HG03095 (cell line): ENCODE data around the gene MRFAP1.
"Not testable (repeated sequence)": the region's sequence is repeated elsewhere in the genome, so short reads cannot be mapped to it uniquely, and the experiment has no call there.

Experiments used
- ATAC-seq: cut with Tn5 transposase; IDR thresholded peaks from one replicate; pipeline ENCODE4 v1.9.1; 2021; ENCODE audit warnings: moderate library complexity; ENCODE audit not compliant: unreplicated experiment

Gene MRFAP1

DNA sequence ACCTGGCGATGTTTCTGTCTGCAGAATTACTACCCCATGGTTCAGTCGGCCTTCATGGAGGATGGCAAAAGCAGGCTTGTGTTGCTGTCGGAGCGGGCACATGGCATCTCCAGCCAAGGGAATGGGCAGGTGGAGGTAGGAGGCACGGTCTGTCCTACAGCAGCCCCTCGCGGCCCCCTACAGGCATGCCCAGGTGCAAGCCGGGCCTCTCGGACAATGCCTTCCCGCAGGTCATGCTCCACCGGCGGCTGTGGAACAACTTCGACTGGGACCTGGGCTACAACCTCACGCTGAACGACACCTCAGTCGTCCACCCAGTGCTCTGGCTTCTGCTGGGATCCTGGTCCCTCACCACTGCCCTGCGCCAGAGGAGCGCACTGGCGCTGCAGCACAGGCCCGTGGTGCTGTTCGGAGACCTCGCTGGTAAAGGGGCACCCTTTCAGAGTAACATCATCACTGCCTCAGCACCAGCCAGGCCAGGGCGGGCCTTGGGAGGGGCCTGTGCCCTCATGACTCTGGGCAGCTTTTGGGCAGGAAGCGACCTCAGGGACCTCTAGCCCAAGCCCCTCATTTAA, 29.5 kb upstream of the MRFAP1 start:
- ATAC-seq: no peak

DNA sequence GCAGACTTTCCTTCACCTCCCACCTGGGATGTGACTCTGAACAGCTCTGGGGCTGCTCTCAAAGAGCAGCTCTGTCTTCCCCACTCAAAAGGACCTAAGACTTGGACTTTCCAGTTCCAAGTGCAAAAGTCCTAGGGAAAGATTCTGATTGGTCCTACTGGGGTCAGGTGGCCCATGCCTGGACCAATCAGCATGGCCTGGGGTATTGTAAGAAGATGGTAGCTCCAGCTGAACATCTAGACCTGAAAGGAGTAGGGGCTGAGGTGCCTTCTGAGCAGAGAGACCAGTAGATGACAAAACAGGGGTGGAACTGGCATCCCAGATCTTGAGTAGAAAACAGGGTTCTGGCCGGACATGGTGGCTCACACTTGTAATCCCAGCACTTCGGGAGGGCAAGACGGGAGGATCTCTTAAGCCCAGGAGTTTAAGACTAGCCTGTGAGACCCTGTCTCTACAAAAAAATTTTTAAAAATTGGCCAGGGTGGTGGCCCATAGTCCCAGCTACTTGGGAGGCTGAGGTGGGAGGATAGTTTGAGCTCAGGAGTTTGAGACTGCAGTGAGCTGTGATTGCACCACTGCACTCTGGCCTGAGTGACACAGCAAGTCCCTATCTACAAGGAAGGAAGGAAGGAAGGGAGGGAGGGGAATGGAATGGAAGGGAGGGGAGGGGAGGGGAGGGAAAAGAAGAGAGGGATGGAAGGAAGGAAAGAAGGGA, 27.4 kb upstream of the MRFAP1 start:
- ATAC-seq: no peak

DNA sequence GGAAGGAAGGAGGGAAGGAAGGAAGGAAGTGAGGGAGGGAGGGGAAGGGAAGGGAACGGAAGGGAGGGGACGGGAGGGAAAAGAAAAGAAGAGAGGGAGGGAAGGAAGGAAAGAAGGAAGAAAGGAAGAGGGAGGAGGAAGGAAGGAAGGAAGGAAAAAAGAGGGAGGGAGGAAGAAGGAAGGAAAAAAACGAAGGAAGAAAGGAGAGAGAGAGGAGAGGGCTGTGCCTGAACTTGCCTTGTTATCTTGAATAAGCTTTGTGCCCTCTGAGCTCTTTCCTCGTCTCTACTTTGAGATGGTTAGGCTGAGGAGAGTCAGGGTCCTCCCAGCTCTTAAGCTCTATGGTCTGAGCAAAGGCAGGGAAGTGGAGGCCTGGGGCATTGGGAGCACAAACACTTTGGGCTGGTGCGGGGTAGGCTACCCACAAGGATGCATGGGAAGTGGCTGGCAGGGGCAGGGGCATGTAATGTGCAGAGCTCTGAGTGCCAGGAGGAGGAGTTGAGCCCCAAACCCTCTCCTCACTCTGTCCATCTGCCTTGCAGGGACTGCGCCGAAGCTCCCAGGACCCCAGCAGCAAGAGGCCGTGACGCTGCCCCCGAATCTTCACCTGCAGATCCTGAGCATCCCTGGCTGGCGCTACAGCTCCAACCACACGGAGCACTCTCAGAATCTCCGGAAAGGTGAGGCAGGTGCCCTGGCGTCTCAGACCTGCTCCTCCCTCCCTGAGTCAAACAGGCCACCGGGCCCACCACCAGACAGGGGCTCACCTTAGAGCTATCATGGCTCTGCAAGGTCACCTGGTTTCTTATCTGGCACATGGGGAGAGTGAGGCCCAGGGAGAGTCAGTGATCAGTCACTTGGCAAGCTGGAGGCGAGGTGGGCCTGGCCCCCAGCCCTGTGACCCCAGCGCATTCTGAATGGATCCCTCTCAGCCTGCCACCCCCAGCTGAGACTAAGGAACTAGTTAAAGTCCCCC, 26.5 kb upstream of the MRFAP1 start:
- ATAC-seq: no peak

- ATAC-seq: no peak
These were observed 25.7 kb upstream of the MRFAP1 start for GRCh38 chr4:6614701-6615230.

DNA sequence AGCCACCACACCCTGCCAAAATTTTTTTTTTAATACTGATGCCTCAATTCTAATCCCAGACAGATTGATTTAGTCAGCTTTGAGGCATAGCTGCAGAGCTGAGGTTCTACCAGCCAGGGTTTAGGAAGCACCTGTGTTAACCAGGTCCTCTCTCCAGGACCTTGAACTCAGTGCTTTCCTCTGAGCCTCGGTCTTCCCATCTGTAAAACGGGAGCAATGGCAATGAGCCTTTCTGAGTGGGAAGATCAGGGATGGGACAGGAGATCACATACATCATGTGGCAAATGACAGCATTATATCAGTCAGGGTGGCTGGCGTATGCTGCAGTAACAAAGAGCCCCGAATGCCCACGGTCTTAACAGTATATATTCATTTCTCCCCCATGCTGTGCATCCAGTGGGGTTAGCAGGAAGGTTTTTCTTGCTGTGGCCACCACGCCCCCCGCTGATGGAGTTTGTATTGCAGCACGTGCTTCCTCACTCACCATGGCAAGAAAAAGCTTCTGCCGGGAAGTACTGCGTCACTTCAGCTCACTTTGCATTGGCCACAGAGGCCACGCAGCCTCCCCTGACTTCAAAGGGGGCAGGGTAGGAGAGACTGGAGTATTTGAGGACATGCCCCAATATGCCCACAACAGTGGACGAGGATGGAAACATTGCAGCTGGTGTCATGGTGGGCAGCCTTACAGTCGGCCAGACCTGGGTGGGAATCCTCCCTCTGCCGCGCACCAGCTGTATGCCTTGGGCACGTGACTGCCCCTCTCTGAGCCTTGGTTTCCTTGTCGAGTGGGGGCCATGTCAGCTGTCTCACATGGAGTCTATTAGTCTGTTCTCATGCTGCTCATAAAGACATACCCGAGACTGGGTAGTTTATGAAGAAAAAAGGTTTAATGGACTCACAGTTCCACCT, 24.1 kb upstream of the MRFAP1 start:
- ATAC-seq: no peak

GRCh38 chr4:6617246-6617645, 23.2 kb upstream of the MRFAP1 start:
- no peak for ATAC-seq

DNA sequence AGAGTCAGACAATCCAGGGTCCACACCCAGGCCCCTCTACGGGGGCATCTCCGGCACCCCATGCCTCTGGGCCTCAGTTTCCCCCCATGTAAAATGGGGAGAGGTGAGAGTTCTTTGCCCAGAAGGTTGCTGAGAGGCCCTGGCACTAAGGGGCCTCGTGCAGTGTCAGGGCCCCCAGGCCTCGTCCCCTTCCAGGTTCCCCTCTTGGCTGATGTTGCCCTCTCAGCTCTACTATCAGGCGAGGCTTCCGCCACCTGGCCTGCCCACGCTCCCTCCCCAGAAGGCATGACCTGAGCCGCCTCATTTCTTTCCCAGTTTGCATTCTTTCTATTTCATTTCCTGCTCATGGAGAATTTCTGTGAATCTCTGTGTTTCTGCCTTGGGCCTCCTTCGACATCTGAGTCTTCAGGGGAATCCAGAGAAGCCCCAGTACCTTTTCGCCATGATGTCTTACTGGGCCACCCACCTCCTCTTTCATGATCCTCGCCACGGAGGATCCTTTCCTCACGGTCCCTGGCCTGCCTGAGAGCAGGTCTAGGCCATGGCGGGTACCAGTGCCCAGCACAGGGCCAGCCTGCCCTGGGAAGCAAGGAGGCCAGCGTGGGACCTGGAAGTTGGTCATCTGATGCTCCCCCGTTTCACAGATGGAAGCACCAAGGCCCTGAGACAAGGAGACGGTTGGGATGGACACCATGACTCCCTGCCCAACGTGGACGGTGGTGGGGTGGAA, 21.9 kb upstream of the MRFAP1 start:
- ATAC-seq: no peak

GRCh38 chr4:6619116-6619465, 21.4 kb upstream of the MRFAP1 start:
- ATAC-seq: no peak

DNA sequence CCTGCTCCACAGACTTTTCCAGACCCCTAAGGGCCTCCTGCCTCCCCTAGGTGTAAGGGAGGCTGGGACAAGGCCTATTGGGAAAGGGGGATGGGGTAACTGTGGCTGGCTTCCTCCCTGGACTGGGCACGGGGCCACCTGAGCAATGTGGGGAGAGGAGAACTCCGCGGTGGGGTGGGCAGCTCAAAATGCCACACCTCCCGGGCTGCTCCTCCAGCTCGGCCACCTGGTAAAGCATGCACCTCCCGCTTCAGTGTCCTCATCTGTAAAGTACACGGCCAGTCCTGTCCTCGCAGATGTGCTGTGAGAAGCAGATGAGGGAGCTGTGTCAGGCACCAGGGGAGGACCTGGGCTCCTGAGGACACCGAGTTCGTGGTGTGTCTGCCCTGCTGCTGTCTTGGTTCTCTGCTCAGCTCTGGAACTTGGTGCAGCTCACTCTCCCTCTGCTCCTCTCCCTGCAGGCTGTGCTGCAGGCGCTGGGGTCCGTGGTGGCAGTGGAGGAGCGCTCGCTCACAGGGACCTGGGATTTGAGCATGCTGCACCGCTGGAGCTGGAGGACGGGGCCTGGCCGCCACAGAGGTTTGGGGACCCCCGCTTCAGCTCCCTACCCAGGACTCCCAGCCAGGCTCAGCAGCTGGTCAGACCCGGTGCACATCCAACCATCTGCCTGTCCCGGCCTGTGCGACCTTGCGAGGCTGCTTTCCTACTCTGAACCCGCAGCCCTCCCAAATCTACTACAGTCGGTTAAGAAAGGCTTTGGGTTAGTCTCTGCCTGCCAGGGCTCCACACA, 20.8 kb upstream of the MRFAP1 start:
- ATAC-seq: no peak

GRCh38 chr4:6620296-6620695, 20.2 kb upstream of the MRFAP1 start:
- ATAC-seq: no peak

DNA sequence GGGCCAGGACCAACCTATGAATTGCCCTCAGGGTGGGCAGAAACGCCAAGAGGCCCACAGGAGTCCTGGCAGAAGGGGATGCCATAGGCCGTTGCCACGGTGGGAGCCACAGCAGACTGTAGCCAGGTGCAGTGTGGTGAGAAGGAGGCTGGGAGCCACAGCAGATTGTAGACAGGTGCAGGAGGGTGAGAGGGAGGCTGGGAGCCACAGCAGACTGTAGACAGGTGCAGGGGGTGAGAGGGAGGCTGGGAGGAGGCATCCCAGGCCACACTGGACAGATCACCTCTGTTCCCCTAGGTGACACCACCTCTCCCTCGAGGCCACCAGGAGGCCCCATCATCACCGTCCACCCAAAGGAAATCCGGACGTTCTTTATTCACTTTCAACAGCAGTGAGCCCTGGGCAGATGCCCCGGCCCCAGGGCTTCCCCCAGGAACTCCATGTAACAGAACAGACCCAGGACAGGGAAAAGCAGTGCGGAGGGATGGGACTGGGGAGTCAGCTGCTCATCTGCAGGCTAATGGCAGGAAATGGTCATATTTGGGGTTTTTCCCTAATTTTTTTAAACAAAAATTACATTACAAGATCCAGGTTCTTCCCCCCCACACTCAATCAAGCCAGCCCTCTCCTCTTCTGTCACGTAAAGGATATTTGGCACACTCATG, 19.5 kb upstream of the MRFAP1 start:
- no peak for ATAC-seq

DNA sequence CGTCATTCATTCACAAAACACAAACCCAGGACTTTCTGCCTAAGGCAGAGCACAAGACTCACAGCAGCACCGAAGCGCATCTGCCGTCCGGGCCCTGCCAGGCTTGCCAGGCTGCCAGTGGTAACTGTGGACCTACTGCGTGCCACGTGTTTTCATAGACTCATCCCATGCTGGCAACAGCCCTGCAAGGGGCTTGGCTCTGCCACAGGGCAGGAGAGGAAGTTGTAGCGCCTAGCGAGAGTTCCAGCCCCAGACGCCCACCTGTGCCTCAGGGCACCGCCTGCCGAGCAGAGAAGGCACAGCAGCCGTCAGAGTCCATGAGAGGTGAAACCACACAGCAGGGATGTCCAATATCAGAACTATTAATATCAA, 18.9 kb upstream of the MRFAP1 start:
- no peak for ATAC-seq

DNA sequence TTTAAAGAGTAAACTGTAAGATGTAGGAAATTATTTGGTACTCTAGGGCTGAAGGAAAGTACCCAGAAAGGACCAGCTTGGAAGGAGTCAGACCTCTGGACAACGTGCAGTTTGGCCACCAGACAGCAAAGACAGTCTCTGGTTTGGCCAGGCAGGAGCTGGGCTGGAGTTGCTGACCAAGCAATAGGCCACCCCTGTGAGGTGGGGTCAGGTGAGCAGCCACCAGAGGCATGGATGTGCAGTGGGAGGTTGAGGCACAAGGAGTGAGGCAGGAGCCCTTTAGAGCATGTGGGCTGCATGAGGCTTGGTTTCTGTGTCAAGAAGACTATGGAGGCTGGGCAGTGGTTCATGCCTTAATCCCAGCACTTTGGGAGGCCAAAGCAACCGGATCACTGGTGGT, 17.7 kb upstream of the MRFAP1 start:
- no peak for ATAC-seq

DNA sequence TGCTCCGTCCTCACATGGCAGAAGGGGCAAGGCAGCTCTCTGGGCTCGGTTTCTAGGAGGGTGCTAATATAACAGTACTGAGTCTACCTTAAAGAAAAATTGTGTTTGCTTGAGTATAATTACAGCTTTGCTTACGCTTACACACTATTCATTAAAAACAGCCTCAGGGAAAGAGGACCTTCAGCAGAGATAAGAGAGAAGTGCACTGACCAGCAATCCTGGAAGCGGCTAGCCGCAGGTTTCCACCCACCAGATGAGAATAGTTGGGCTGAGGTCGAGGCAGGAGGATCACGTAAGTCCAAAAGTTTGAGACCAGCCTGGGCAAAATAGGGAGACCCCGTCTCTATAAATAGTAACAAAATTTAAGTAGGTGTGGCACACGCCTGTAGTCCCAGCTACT, 15.2 kb upstream of the MRFAP1 start:
- no peak for ATAC-seq

DNA sequence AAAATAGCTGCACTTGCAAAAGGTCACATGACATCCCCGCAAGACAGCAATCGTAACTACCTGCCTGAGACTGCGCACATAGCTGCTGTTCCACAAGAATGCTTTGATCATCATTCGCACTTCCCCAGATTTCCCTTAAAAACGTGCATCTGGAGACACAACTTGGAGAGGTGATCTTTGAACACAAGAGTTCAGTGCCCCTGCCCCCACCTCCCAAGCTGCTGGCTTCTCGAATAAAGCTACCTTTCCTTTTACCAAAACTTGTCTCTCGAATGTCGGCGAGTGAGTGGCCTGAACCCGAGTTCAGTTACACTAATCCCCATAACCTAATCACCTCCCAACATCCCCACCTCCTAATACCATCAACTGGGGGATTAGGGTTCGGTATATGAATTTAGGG, 14.4 kb upstream of the MRFAP1 start:
- ATAC-seq: no peak

- ATAC-seq: no peak
These were observed 12.7 kb upstream of the MRFAP1 start for GRCh38 chr4:6627832-6628231.

- ATAC-seq: not testable (repeated sequence)
These were observed 12.0 kb upstream of the MRFAP1 start for GRCh38 chr4:6628484-6628883.

DNA sequence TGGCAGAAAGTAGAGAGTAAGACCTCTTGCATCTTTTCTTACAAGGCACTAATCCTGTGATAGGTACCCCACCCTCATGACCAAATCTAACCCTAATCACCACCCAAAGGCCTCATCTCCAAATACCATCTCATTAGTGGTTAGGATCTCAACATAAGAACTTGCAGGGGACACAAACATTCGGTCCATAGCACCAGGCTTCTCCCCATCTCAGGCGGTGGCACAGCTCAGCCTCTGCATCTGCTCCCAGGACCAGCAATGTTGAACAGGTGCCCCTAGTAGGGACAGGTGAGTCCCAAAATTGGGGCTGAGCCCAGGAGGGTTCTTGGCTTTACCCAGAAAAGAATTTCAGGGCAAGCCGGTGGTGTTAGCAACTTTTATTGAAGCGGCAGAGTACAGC, 8.4 kb upstream of the MRFAP1 start:
- ATAC-seq: no peak
